ENCODE measurements around the gene HNRNPM.

- TF ChIP-seq EZH2 (IDR thresholded peaks at IDR 0.05; ENCODE audit: borderline replicate concordance, low read depth, low read length, severe bottlenecking) (no peak), CTCF (IDR thresholded peaks at IDR 0.05; ENCODE audit: borderline replicate concordance, extremely low read depth, low read length, poor library complexity, severe bottlenecking) (no peak)
Observed at GRCh38 chr19:8454218-8454617, 9.4 kb downstream of the HNRNPM start.
